Calu3 (cell line): ENCODE results near the gene CALHM2. TPM values are rescaled to one million over a fixed set of nuclear protein-coding genes. Genes with fewer than 3 reads are reported as not detected.
A peak's percentile ranks its signal among the peaks of the same experiment; 100 is the strongest.

ENCODE experiments used
- BruUV-seq: library from RNA; stranded (reverse); fragments of 400-500 nt; replicated peaks from 2 replicates; lab custom pipeline; 2021; lab: Mats Ljungman, UMichigan
- CTCF ChIA-PET: fragments of 300-600 bp; sonication (Branson Sonifier 250); formaldehyde crosslinking; loops from one replicate; lab custom pipeline; 2022; ENCODE audit warnings: antibody characterized with exemption; lab: Charles Lee
- DNase-seq: peaks from one replicate; pipeline ENCODE4 v3.0.0; 2022
- H3K27ac Mint-ChIP-seq: one replicate; pipeline ENCODE4 v1.8.0; 2022; ENCODE audit warnings: mixed read lengths; ENCODE audit not compliant: unreplicated experiment
- H3K27me3 Mint-ChIP-seq: one replicate; pipeline ENCODE4 v1.8.0; 2022; ENCODE audit warnings: mixed read lengths; ENCODE audit not compliant: unreplicated experiment
- H3K36me3 Mint-ChIP-seq: one replicate; pipeline ENCODE4 v1.8.0; 2022; ENCODE audit warnings: mild to moderate bottlenecking, moderate library complexity, mixed read lengths; ENCODE audit not compliant: insufficient read depth, unreplicated experiment
- H3K4me1 Mint-ChIP-seq: one replicate; pipeline ENCODE4 v1.8.0; 2022; ENCODE audit warnings: mild to moderate bottlenecking, low read depth, mixed read lengths; ENCODE audit not compliant: unreplicated experiment
- H3K4me3 Mint-ChIP-seq: one replicate; pipeline ENCODE4 v1.8.0; 2022; ENCODE audit warnings: mild to moderate bottlenecking, low read depth, moderate library complexity, mixed read lengths; ENCODE audit not compliant: unreplicated experiment
- H3K9me3 Mint-ChIP-seq: one replicate; pipeline ENCODE4 v1.8.0; 2022; ENCODE audit warnings: low read depth, mixed read lengths; ENCODE audit not compliant: unreplicated experiment
- intact Hi-C: fragments of 100-400 bp; cut with micrococcal nuclease; formaldehyde crosslinking; loops from one replicate; pipeline ENCODE4 v1.10.0; 2022; ENCODE audit not compliant: unreplicated experiment
- total RNA-seq: library from RNA; stranded (reverse); gene quantifications from 2 replicates; pipeline ENCODE4 v1.2.3, GENCODE V29; 2022
- TF ChIP-seq, protein P1 (sequence below): fragments of 200-600 bp; IDR thresholded peaks from one replicate; pipeline ENCODE4 v1.8.0; 2022; ENCODE audit warnings: antibody characterized with exemption; ENCODE audit not compliant: unreplicated experiment

The CALHM2 gene
- total RNA-seq, 1 experiment from 2014 or later = 0.45 TPM

DNA sequence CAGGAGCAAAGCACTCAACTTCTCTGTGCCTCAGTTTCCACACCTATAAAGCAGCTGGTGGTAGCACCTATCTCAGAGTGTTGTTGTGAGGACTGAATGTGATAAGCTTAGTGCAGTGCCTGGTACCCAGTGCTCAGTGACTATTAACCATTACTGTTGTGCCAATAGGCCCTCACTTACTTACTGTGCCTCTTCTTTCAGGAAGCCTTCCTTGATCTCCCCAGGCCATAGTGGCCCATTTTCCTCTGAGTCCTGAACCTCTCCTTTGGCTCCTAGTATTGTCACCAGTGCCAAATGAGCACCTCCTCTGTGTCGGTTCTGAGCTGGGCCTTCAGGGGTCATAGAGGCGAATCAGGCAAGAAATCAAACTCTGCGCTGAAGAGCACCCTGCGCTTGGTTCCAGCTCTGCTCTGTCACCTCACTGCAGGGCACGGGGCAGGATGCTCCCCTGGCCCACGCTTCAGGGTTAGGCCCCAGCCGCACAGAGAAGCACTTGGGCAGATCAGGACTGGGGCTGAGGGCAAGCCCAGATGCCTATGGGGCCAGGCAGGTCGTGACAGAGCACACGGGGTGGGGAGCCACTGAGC is 4.0 kb upstream of the CALHM2 start:
- TF ChIP-seq, protein P1, sequence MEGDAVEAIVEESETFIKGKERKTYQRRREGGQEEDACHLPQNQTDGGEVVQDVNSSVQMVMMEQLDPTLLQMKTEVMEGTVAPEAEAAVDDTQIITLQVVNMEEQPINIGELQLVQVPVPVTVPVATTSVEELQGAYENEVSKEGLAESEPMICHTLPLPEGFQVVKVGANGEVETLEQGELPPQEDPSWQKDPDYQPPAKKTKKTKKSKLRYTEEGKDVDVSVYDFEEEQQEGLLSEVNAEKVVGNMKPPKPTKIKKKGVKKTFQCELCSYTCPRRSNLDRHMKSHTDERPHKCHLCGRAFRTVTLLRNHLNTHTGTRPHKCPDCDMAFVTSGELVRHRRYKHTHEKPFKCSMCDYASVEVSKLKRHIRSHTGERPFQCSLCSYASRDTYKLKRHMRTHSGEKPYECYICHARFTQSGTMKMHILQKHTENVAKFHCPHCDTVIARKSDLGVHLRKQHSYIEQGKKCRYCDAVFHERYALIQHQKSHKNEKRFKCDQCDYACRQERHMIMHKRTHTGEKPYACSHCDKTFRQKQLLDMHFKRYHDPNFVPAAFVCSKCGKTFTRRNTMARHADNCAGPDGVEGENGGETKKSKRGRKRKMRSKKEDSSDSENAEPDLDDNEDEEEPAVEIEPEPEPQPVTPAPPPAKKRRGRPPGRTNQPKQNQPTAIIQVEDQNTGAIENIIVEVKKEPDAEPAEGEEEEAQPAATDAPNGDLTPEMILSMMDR = no peak
- peaks cover 5% of the 10 kb centered on the region for H3K36me3 Mint-ChIP-seq
- no peaks in the 10 kb centered on the region for H3K9me3 Mint-ChIP-seq
- no peak overlapping the region for H3K27ac Mint-ChIP-seq
- no TSS peak for BruUV-seq
- H3K4me1 Mint-ChIP-seq = peaks cover 3% of the 10 kb centered on the region
- CTCF ChIA-PET = no interaction called here
- intact Hi-C loops = no loop called here
- no peak overlapping the region for H3K4me3 Mint-ChIP-seq
- no peaks in the 10 kb centered on the region for H3K27me3 Mint-ChIP-seq
- no peak for DNase-seq

DNA sequence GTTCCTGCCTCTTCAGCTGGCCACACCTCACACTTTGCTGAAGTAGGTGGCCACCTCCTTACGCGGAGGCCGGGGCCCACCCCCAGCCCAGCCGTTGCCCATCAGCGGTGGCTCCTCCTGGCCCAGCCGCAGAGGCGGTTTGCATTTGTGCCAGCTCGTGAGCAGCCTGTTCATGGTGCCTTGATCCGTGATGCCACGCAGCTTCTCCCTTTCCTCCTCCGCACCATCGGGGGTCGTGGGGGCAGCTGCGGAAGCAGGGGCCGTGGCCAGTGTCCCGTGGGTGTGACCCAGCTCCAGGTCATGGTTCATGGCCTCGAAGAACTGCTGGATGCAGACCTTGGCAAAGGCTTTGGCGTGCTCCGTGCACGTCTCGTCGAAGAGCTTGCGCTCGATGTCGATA is 3.1 kb upstream of the CALHM2 start:
- TF ChIP-seq, protein P1 = no peak
- Mint-ChIP-seq H3K4me3 (no peak overlapping the region), H3K27ac (no peak overlapping the region), H3K27me3 (no peaks in the 10 kb centered on the region), H3K4me1 (peaks cover 9% of the 10 kb centered on the region), H3K36me3 (peaks cover 5% of the 10 kb centered on the region), H3K9me3 (no peaks in the 10 kb centered on the region)
- intact Hi-C loops = no loop called here
- DNase-seq = no peak
- BruUV-seq = no TSS peak
- CTCF ChIA-PET = no interaction called here

DNA sequence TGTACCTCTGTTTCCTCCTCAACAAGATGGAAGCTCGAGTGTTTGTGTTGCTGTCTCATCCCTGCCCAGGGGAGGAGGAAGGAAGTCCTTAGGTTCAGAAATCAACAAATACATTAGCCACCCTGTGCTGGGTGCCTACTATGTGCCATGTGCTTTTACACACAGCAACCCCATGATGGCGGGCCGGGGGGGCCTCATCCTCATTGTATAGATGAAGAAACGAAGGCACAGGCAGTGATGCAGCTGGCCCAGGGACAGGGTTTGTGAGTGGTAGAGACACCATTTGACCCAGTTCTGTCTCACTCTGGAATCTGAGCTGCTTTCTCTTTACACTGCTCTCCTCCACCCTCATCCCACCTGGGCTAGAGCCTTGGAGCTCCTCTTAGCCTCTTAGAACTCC is 1.9 kb upstream of the CALHM2 start:
- peaks cover 11% of the 10 kb centered on the region for H3K36me3 Mint-ChIP-seq
- H3K27me3 Mint-ChIP-seq = no peaks in the 10 kb centered on the region
- H3K27ac Mint-ChIP-seq = no peak overlapping the region
- H3K4me1 Mint-ChIP-seq = peaks cover 18% of the 10 kb centered on the region
- H3K9me3 Mint-ChIP-seq = no peaks in the 10 kb centered on the region
- CTCF ChIA-PET = no interaction called here
- TF ChIP-seq, protein P1 = no peak
- no TSS peak for BruUV-seq
- DNase-seq = no peak
- intact Hi-C loops = no loop called here
- no peak overlapping the region for H3K4me3 Mint-ChIP-seq

DNA sequence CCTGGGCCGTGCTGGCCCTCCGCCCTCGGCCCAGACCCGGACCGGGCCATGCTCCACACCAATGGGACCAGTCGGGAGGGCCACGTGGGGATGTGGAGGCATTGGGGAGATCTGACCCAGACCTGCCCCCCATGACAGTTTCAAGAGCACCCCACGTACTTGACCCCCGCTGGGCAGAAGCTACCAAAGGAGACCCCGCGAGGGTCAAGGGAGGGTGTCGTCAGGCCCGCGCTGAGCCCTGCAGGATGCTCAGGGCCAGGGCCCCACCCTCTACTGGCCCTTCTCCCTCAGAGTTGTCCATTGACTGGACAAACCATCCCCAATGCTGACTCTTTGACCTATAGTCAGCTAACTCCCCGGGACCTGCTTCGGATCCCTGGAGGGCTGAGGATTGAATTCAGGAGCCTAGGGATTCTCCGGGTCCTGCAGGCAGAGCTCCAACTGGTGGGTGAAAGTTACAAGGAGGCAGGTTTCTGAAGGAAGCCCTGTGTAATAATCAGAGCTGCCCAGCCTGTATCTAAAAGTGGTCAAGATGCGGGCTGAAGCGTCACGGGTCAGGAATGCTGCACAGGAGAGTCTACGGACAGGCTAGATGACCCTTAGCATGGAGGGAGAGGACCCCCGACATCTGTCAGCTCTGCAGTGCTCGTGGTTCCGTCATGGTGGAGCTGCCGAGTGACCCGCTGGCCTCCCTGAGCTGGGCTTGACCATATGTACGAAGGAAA is 498 bp upstream of the CALHM2 start:
- no peaks in the 10 kb centered on the region for H3K27me3 Mint-ChIP-seq
- H3K27ac Mint-ChIP-seq = no peak overlapping the region
- H3K4me1 Mint-ChIP-seq = peaks cover 18% of the 10 kb centered on the region
- peaks cover 15% of the 10 kb centered on the region for H3K36me3 Mint-ChIP-seq
- no peak for DNase-seq
- no peaks in the 10 kb centered on the region for H3K9me3 Mint-ChIP-seq
- no TSS peak for BruUV-seq
- CTCF ChIA-PET = no interaction called here
- intact Hi-C loops = no loop called here
- TF ChIP-seq, protein P1 = no peak
- H3K4me3 Mint-ChIP-seq = peak overlapping the region; percentile 77
